ENCODE results near the gene F13B.
A peak's percentile ranks its signal among the peaks of the same experiment; 100 is the strongest.
"Not testable (repeated sequence)": the region's sequence is repeated elsewhere in the genome, so short reads cannot be mapped to it uniquely, and the experiment has no call there.

The F13B gene, protein sequence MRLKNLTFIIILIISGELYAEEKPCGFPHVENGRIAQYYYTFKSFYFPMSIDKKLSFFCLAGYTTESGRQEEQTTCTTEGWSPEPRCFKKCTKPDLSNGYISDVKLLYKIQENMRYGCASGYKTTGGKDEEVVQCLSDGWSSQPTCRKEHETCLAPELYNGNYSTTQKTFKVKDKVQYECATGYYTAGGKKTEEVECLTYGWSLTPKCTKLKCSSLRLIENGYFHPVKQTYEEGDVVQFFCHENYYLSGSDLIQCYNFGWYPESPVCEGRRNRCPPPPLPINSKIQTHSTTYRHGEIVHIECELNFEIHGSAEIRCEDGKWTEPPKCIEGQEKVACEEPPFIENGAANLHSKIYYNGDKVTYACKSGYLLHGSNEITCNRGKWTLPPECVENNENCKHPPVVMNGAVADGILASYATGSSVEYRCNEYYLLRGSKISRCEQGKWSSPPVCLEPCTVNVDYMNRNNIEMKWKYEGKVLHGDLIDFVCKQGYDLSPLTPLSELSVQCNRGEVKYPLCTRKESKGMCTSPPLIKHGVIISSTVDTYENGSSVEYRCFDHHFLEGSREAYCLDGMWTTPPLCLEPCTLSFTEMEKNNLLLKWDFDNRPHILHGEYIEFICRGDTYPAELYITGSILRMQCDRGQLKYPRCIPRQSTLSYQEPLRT

GRCh38 chr1:197066719-197067456 is at the start of gene F13B:
TSS of gene F13B (minus strand) at chr1:197067260. CDS start at chr1:197067223, 37 bp downstream.
- DNase-seq (ENCODE audit: low spot score): no peak

DNA sequence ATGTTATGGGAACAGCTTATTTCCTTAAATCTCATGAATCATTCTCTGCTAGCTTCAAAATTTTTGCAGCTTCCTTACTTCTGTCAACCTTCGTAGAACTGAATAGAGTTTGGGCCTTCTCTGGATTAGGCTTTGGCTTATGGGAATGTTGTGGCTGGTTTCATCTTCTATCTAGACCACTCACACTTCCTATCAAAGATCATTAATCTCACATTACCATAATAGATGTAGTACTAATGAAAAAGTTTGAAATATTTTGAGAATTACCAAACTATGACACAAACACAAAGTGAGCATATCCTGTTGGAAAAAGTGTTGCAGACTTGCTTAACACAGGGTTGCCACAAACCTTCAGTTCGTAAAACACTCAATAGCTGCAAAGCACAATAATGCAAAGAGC is 49.1 kb upstream of the F13B start:
- no peak for DNase-seq (ENCODE audit: low spot score)

DNA sequence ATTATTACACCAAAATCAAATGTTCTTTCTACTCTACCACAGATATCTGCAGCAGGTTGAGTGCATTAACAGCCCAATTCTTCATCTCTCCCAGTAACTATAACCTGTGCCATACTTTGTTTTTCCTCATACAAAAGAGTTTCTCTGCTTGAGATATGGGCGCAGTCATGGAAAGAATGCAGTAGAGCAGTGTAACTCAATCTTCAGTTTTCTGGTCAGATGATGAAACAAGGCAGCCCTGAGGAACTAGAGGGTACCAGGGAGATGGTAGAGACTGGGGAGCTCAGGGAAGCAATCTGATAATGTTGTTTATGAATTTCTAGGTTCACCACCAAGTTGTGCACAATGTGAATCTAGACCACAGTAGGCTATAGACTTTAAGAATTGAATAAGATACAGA is 39.8 kb upstream of the F13B start:
- DNase-seq (ENCODE audit: low spot score): no peak

DNA sequence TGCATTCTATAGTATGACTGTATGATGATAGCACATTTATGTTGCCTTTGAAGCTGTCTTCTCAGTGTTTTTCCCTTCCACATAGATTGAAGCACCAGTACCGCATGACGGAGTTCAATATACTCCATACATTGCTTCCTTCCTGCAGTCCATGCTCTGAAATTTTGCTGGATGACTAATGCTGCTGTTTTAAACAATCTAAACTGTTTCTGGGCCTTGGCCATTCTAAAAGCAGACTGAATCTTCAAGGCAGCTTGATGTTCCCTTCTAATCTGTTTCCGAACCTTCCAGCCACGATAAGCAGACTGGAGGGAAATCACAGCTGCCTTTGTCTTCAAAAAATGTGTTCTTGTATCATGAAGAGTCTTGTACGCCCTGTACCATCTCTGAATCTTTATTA is 36.2 kb upstream of the F13B start:
- no peak for DNase-seq (ENCODE audit: low spot score)

DNA sequence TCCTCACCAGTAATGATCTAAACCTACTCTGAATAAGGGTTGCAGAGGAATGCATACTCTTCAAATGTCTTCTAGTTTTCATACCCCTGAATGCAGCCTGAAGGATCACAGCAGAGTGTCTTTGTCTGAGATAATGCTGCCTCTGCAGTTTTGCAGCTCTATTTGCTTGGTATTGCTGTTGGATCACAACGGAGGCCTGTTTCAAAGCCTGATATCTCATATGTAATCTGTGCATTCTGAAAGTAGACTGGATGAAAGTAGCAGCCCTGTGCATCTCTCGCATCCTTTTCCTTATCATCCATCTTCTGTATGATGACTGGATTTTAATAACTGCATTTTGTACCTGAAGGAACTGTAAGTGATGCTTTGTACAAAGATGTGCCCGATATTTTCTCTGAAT is 34.9 kb upstream of the F13B start:
- no peak for DNase-seq (ENCODE audit: low spot score)

DNA sequence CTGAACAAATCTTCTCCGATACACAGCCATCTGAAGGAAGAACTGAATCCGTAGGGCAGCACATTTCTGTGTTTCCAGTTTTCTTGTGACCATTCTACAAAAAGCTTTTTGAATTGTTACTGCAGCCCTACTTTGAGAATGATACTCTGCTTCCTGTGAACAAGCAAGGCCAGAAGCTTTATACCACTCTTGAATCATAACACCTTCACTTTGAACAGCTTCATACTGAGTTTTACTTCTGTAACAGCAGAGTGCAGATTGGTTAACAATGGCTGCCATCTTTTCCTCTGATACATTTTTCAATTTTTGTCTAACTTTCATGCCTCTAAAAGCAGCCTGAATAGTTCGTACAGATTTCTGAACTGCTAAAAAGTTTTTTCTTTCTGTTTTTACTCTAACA is 33.6 kb upstream of the F13B start:
- DNase-seq (ENCODE audit: low spot score): no peak

- no peak for DNase-seq (ENCODE audit: low spot score)
These were observed 32.4 kb upstream of the F13B start for GRCh38 chr1:197099444-197099843.

DNA sequence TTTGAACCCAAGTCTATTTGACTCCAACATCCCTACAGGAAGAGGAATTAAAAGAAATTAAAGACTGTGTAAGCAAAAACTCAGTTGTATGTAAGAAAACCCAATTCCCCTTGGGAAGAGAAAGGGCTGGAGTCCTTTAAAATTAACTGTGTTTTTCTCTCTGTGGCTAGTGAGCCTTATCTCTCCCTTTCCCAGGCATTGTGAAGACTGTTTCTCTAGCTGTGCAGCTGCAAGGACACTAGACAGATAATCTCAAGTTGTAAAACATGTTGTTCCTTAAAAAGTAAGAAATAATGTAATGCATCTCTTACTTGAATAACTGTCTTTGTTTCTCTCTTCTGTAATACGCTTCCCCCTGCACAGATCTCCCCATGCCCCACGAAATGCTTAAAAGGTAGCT is 29.9 kb upstream of the F13B start:
- DNase-seq (ENCODE audit: low spot score): not testable (repeated sequence)

GRCh38 chr1:197096137-197096536 is 29.1 kb upstream of the F13B start:
- DNase-seq (ENCODE audit: low spot score): no peak

- DNase-seq (ENCODE audit: low spot score): peak; percentile 19
These were observed 26.3 kb upstream of the F13B start for GRCh38 chr1:197093226-197093885.

- DNase-seq (ENCODE audit: low spot score): no peak
These were observed 25.5 kb upstream of the F13B start for GRCh38 chr1:197092491-197093023.

GRCh38 chr1:197083474-197083873 is 16.4 kb upstream of the F13B start:
- DNase-seq (ENCODE audit: low spot score): no peak

DNA sequence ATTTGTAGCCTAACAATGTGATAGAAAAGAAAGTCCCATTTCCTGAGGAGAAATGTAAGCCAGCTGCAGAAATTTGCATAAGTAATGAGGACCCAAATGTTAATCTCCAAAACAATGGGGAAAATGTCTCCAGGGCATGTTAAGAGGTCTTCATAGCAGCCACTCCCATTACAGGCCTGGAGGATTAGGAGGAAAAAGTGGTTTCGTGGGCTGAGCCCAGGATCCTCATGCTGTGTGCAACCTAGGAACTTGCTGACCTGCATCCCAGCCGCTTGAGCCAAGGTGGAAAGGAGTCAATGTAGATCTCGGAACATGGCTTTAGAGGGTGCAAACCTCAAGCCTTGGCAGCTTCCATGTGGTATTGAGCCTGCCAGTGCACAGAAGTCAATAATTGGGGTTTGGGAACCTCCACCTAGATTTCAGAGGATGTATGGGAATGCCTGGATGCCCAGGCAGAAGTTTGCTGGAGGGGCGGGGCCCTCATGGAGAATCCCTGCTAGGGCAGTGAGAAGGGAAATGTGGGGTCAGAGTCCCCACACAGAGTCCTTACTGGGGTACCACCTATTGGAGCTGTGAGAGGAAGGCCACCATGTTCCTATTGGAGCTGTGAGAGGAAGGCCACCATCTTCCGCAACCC is 14.2 kb upstream of the F13B start:
- no peak for DNase-seq (ENCODE audit: low spot score)

GRCh38 chr1:197080323-197080722 is 13.3 kb upstream of the F13B start:
- DNase-seq (ENCODE audit: low spot score): no peak

- DNase-seq (ENCODE audit: low spot score): no peak
These were observed 9.5 kb upstream of the F13B start for GRCh38 chr1:197076585-197076984.

DNA sequence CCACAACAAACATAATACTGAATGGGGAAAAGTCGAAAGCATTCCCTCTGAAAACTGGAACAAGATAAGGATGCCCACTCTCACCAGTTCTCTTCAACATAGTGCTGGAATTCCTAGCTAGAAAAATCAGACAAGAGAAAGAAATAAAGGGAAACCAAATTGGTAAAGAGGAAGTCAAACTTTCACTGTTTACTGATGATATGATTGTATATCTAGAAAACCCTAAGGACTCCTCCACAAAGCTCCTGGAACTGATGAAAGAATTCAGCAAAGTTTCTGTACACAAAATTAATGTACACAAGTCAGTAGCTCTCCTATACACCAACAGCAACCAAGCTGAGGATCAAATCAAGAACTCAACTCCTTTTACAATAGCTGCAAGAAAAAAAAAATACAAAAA is 6.9 kb upstream of the F13B start:
- DNase-seq (ENCODE audit: low spot score): no peak

DNA sequence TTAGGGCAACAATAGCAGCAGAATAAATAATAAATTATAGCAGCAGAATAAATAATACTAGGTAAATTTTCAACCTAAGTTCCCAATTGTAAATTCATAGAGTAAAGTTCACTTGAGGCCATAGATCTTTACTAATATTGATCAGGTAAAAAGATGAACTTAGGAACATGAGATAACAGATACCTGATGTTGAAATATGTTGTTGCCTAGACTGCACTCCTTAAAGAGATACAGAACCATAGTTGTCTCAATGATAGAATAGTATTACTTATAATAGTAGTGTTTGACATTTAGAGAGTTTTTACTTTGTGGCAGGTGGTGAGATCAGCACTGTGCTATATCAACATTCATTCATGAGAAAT is 378 bp upstream of the F13B start:
- DNase-seq (ENCODE audit: low spot score): no peak

GRCh38 chr1:197066277-197066676 is 783 bp downstream of the F13B start:
- no peak for DNase-seq (ENCODE audit: low spot score)

GRCh38 chr1:197065559-197065958 is 1.5 kb downstream of the F13B start:
- DNase-seq (ENCODE audit: low spot score): no peak

GRCh38 chr1:197063212-197063611 is 3.8 kb downstream of the F13B start:
- no peak for DNase-seq (ENCODE audit: low spot score)

DNA sequence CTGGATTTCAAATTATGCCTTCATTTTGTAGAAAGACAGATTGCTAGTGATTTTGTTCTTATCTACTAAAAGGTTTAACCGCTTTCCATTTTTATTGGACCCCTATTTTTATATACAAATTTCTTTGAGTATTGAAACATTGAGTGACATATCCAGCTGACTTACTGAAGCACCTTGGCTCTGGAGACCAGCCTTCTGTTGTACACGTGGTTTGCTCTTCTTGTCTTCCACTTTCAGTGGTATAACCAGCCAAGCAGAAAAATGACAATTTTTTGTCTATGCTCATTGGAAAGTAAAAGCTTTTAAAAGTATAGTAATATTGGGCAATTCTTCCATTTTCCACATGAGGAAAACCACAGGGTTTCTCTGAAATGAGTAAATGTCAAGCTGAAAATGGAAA is 4.4 kb downstream of the F13B start:
- DNase-seq (ENCODE audit: low spot score): no peak

GRCh38 chr1:197049100-197049499 is 18.0 kb downstream of the F13B start:
- DNase-seq (ENCODE audit: low spot score): no peak
